ENCODE measurements around the gene ADGRG7. TPM values are rescaled to one million over a fixed set of nuclear protein-coding genes. Genes with fewer than 3 reads are reported as not detected.

Gene ADGRG7
- total RNA-seq, 2 experiments from 2014 or later = not detected

DNA sequence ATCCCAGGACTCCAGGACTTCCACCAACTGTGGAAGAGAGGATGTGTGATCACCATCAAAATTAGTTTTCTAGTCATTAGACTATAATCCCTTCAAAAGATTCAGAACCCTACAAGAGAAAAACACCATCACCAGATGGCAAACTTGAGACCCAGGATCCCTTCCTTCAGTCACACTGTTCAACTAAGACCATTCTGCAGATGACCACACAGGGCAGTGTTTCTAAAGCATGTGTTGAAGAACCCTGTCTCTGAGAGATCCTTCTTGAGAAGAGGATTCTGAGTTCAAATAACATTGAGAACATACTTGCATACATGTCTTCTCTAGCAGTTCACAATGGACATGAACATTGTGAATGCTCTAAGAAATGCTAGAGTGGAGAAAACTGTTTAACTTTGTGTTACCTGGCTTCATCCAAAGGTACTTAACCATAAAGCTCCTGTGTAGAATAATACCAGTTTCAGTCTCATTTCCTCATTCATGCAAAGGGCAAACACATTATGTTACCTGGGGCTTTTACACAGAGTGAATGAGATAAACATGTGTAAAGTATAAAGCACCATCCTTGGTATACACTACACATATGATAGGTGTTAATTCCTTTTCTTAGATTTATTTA is 2.4 kb upstream of the ADGRG7 start:
- H3K4me3 Mint-ChIP-seq = no peak overlapping the region
- CTCF ChIA-PET = no interaction called here
- H3K27me3 Mint-ChIP-seq = peaks cover 9% of the 10 kb centered on the region
- peaks cover 2% of the 10 kb centered on the region for H3K36me3 Mint-ChIP-seq (ENCODE audit: low read depth)
- H3K27ac Mint-ChIP-seq = no peak overlapping the region
- POLR2A ChIA-PET = no interaction called here
- H3K4me1 Mint-ChIP-seq = peaks cover 44% of the 10 kb centered on the region
- no peak for DNase-seq
- H3K9me3 Mint-ChIP-seq = no peaks in the 10 kb centered on the region

GRCh38 chr3:100609963-100610362 is 562 bp downstream of the ADGRG7 start:
- peaks cover 2% of the 10 kb centered on the region for H3K36me3 Mint-ChIP-seq (ENCODE audit: low read depth)
- H3K4me1 Mint-ChIP-seq = peaks cover 34% of the 10 kb centered on the region
- no peaks in the 10 kb centered on the region for H3K9me3 Mint-ChIP-seq
- H3K27me3 Mint-ChIP-seq = peaks cover 13% of the 10 kb centered on the region
- POLR2A ChIA-PET = no interaction called here
- CTCF ChIA-PET = interaction anchor here (0.7 kb wide), 1 partner anchor 12 kb away, joined by 3 read pairs; no protein-coding TSS in a partner anchor
- H3K27ac Mint-ChIP-seq = no peak overlapping the region
- DNase-seq = no peak
- H3K4me3 Mint-ChIP-seq = no peak overlapping the region

- H3K27me3 Mint-ChIP-seq = peaks cover 23% of the 10 kb centered on the region
- CTCF ChIA-PET = no interaction called here
- POLR2A ChIA-PET = no interaction called here
- no peaks in the 10 kb centered on the region for H3K9me3 Mint-ChIP-seq
- DNase-seq = no peak
- H3K36me3 Mint-ChIP-seq (ENCODE audit: low read depth) = peaks cover 2% of the 10 kb centered on the region
- peaks cover 34% of the 10 kb centered on the region for H3K4me1 Mint-ChIP-seq
- no peak overlapping the region for H3K4me3 Mint-ChIP-seq
- no peak overlapping the region for H3K27ac Mint-ChIP-seq
These were observed 1.8 kb downstream of the ADGRG7 start for GRCh38 chr3:100611221-100611620.

DNA sequence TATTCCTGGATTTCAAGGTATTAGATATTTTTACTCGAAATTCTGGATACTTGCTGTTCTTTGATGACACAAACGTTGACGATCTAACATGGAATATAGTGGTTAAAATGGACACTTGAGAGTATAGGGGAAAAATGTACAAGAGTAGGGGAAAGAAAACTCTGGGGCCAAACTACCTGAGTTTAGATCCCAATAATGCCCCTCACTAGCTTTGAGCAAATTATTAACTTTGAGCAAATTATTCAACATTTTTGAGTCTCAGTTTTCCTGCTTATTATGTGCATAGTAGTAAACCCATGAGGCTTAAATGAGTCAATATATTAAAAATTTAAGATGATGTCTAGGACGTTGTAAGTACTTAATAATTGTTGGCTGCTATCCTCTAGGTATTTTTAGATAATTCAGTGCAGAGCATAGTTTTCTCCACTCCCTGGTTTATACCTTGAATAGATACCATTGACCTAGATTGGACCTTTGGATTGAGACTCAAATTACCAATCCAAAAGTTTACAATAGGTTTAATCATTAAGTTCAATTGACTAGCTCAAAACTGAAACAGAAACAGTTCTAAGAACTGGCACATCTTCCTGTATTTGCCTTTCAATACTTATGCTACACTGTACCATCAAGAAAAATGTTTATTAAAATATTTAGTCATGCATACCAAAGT is 4.5 kb downstream of the ADGRG7 start:
- H3K36me3 Mint-ChIP-seq (ENCODE audit: low read depth) = peaks cover 2% of the 10 kb centered on the region
- no peak overlapping the region for H3K4me3 Mint-ChIP-seq
- peaks cover 21% of the 10 kb centered on the region for H3K27me3 Mint-ChIP-seq
- ChIA-PET POLR2A (no interaction called here), CTCF (no interaction called here)
- no peak overlapping the region for H3K27ac Mint-ChIP-seq
- no peaks in the 10 kb centered on the region for H3K9me3 Mint-ChIP-seq
- no peak for DNase-seq
- peaks cover 24% of the 10 kb centered on the region for H3K4me1 Mint-ChIP-seq

DNA sequence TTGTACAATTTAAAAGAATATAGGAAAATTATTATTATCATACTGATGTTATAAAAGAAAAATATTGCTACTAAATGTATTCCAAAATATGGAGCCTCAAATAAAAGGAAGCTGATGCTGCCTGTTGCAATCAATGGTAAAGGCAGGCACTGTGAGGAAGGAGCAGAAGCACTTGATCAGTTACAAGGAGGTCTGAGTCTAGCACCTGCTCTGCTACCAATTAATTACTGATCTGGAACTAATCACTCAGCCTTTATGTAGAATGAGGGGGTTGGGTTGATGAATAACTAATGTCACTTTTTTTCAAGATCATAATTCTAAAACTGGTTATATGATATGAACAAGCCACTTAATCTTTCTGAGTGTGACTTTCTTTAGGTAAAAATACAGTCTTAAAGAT is 5.5 kb downstream of the ADGRG7 start:
- Mint-ChIP-seq H3K4me1 (peaks cover 13% of the 10 kb centered on the region), H3K36me3 (ENCODE audit: low read depth) (peaks cover 2% of the 10 kb centered on the region), H3K27me3 (peaks cover 23% of the 10 kb centered on the region), H3K27ac (no peak overlapping the region), H3K4me3 (no peak overlapping the region), H3K9me3 (no peaks in the 10 kb centered on the region)
- CTCF ChIA-PET = no interaction called here
- POLR2A ChIA-PET = no interaction called here
- no peak for DNase-seq

GRCh38 chr3:100615684-100616083 is 6.3 kb downstream of the ADGRG7 start:
- Mint-ChIP-seq H3K4me3 (no peak overlapping the region), H3K27me3 (peaks cover 20% of the 10 kb centered on the region), H3K4me1 (peaks cover 11% of the 10 kb centered on the region), H3K36me3 (ENCODE audit: low read depth) (peaks cover 2% of the 10 kb centered on the region), H3K9me3 (no peaks in the 10 kb centered on the region), H3K27ac (no peak overlapping the region)
- ChIA-PET CTCF (no interaction called here), POLR2A (no interaction called here)
- no peak for DNase-seq

DNA sequence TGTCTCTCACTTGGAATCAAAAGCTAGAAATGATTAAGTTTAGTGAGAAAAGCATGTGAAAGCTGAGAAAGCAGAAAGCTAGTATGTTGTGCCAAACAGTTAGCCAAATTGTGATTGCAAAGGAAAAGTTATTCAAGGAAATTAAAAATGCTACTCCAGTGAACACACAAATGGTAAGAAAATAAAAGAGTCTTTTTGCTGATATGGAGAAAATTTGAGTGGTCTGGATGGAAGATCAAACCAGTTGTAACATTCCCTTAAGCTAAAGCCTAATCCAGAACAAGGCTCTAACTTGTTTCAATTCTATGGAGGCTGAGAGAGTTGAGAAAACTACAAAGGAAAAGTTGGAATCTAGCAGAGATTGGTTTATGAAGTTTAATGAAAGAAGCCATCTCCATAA is 11.8 kb downstream of the ADGRG7 start:
- H3K4me3 Mint-ChIP-seq = no peak overlapping the region
- ChIA-PET POLR2A (interaction anchor here (0.5 kb wide), 1 partner anchor 412 kb away, joined by 3 read pairs; no protein-coding TSS in a partner anchor), CTCF (no interaction called here)
- peaks cover 3% of the 10 kb centered on the region for H3K9me3 Mint-ChIP-seq
- H3K36me3 Mint-ChIP-seq (ENCODE audit: low read depth) = no peaks in the 10 kb centered on the region
- H3K4me1 Mint-ChIP-seq = no peaks in the 10 kb centered on the region
- H3K27me3 Mint-ChIP-seq = peaks cover 30% of the 10 kb centered on the region
- no peak overlapping the region for H3K27ac Mint-ChIP-seq
- DNase-seq = no peak

GRCh38 chr3:100627491-100627890 is 18.1 kb downstream of the ADGRG7 start:
- ChIA-PET CTCF (no interaction called here), POLR2A (no interaction called here)
- Mint-ChIP-seq H3K4me3 (no peak overlapping the region), H3K27ac (no peak overlapping the region), H3K9me3 (peaks cover 3% of the 10 kb centered on the region), H3K4me1 (no peaks in the 10 kb centered on the region), H3K27me3 (peaks cover 43% of the 10 kb centered on the region), H3K36me3 (ENCODE audit: low read depth) (no peaks in the 10 kb centered on the region)
- no peak for DNase-seq

DNA sequence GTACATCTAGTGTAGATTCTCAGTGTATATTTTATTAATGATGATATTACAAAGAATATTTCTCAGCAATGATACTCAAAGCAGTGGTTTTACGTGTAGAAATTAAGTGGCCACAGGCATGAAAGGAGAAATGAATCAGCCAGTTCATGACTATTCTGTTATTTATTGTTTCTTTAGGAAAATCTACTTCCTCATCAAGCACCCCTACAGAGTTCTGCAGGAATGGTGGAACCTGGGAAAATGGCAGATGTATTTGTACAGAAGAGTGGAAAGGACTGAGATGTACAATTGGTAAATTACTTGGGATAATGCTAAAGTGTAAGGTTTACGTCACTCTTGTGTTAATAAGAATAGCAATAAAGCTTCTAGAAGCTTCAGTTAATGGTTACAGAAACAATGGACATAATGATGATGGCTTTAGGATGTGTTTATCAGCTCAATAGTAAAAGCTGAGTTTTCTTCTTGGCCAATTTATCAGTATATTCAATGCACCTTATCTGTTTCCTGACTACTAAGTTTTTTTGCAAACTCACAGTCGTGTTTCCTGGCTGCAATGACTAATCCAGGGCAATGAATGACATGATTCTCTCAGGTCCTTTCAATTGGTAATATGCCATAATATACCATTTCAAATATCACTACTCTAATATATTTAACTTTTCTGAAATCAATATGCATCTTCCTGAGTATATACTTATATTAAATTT is 20.2 kb downstream of the ADGRG7 start:
- H3K4me3 Mint-ChIP-seq = no peak overlapping the region

GRCh38 chr3:100630664-100631063 is 21.3 kb downstream of the ADGRG7 start:
- Mint-ChIP-seq H3K4me1 (peaks cover 15% of the 10 kb centered on the region), H3K27ac (no peak overlapping the region), H3K9me3 (no peaks in the 10 kb centered on the region), H3K4me3 (no peak overlapping the region), H3K27me3 (peaks cover 23% of the 10 kb centered on the region), H3K36me3 (ENCODE audit: low read depth) (no peaks in the 10 kb centered on the region)
- ChIA-PET CTCF (no interaction called here), POLR2A (no interaction called here)
- no peak for DNase-seq

More for the DNA sequence above, 20.2 kb downstream of the ADGRG7 start:
- Mint-ChIP-seq H3K27me3 (peaks cover 31% of the 10 kb centered on the region), H3K36me3 (ENCODE audit: low read depth) (no peaks in the 10 kb centered on the region), H3K9me3 (peaks cover 1% of the 10 kb centered on the region), H3K4me1 (peaks cover 6% of the 10 kb centered on the region), H3K27ac (no peak overlapping the region)
- no peak for DNase-seq
- CTCF ChIA-PET = interaction anchor here (0.5 kb wide), 1 partner anchor 285 kb away, joined by 4 read pairs; no protein-coding TSS in a partner anchor
- POLR2A ChIA-PET = no interaction called here

DNA sequence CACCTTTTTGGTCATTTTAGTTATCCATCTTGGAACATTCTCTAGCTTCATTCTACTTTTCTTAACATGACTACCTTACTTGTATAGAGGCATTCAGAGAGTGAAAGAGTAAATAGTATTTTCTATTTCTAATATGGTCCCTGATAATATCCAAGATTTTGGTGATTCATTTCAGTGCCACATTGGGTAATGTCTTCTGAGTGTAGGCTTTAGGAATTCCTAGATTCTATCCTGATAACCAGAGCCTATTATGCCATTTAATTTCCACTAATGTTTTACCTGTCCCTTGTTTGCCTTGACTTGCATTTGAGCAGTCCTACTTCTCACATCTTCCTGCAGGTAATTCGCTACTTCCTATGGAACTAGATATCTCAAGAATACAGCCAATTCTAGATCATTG is 21.8 kb downstream of the ADGRG7 start:
- Mint-ChIP-seq H3K4me1 (peaks cover 15% of the 10 kb centered on the region), H3K36me3 (ENCODE audit: low read depth) (no peaks in the 10 kb centered on the region), H3K27me3 (peaks cover 20% of the 10 kb centered on the region), H3K4me3 (no peak overlapping the region), H3K9me3 (no peaks in the 10 kb centered on the region), H3K27ac (no peak overlapping the region)
- ChIA-PET CTCF (no interaction called here), POLR2A (no interaction called here)
- DNase-seq = no peak

GRCh38 chr3:100634493-100635272 is 25.3 kb downstream of the ADGRG7 start:
- H3K4me3 Mint-ChIP-seq = no peak overlapping the region
- peak; percentile 56 for DNase-seq
- no peak overlapping the region for H3K27ac Mint-ChIP-seq
- peaks cover 5% of the 10 kb centered on the region for H3K27me3 Mint-ChIP-seq
- POLR2A ChIA-PET = interaction anchor here (0.6 kb wide), 1 partner anchor 26 kb away, joined by 3 read pairs; no protein-coding TSS in a partner anchor
- H3K4me1 Mint-ChIP-seq = peaks cover 15% of the 10 kb centered on the region
- H3K9me3 Mint-ChIP-seq = no peaks in the 10 kb centered on the region
- CTCF ChIA-PET = interaction anchor here (1.1 to 1.5 kb wide), 2 partner anchors 16 to 45 kb away, joined by 3 read pairs; no protein-coding TSS in a partner anchor
- no peaks in the 10 kb centered on the region for H3K36me3 Mint-ChIP-seq (ENCODE audit: low read depth)
